ENCODE results near the gene SLC13A5.

The SLC13A5 gene

DNA sequence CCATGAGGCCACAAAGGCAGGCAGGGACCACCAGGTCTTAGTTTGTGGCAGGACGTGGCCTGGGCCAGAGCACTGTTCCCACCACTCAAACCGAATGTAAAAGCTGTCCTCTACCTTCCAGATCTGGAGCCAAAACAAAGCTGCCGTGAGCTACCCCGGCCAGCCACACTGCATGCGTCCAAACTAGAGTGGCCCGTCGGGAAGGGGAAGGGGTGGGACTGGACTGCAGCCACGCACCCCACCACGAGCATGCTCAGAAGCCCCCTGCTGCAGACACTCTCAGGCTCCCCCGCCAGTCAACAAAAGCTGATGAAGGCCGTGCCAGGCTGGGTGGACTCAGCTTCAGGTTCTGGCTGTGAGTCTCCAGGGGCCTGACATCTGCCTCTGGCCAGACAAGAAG is 15.2 kb downstream of the SLC13A5 start:
- no peak overlapping the region for H3K18ac ChIP-seq (ENCODE audit: low read length)
- no peak overlapping the region for H2BK12ac ChIP-seq (ENCODE audit: low read length)
- H2BK5ac ChIP-seq (ENCODE audit: low read depth, low read length, poor library complexity) = no peak overlapping the region
- H3K4ac ChIP-seq (ENCODE audit: low read depth, low read length) = no peak overlapping the region
- peaks cover 13 to 14% of the 10 kb centered on the region in 2 experiments for H3K4me1 ChIP-seq (ENCODE audit: control insufficient read depth in 1 of 2, insufficient read depth in 2 of 2, low read length in 2 of 2)
- H3K4me2 ChIP-seq (ENCODE audit: low read length) = no peak overlapping the region
- H3K9ac ChIP-seq (ENCODE audit: low read length) = no peak overlapping the region
- no peak overlapping the region for H2AFZ ChIP-seq (ENCODE audit: insufficient read depth, low read length, poor library complexity)
- H3K27me3 ChIP-seq (ENCODE audit: insufficient read depth, low read length) = no peaks in the 10 kb centered on the region
- WGBS (ENCODE audit: extremely low coverage, insufficient coverage, insufficient read length) = no CpG with 5 or more reads among the region's 11 CpGs
- H3K27ac ChIP-seq (ENCODE audit: low read depth, low read length) = no peak overlapping the region
- H2BK120ac ChIP-seq (ENCODE audit: insufficient read depth, low read length, poor library complexity) = no peak overlapping the region
- no peak overlapping the region for H3K14ac ChIP-seq (ENCODE audit: low read length)
- H3K36me3 ChIP-seq (ENCODE audit: control insufficient read depth in 1 of 2, insufficient read depth in 2 of 2, low read length in 2 of 2) = no peaks in the 10 kb centered on the region
- no peaks in the 10 kb centered on the region for H3K79me2 ChIP-seq (ENCODE audit: control insufficient read depth, insufficient read depth, low read length, poor library complexity)
- peaks cover 2% of the 10 kb centered on the region for H3K79me1 ChIP-seq (ENCODE audit: low read length)
- no peak for DNase-seq
- H3K4me3 ChIP-seq (ENCODE audit: low read depth, low read length) = no peak overlapping the region
- no peak overlapping the region for H2AK5ac ChIP-seq (ENCODE audit: low read length)
- no peak overlapping the region for H4K91ac ChIP-seq (ENCODE audit: low read depth, low read length)
- H4K12ac ChIP-seq (ENCODE audit: low read depth, low read length) = no peak overlapping the region
- no peak overlapping the region for H3K23ac ChIP-seq (ENCODE audit: low read length)
- H4K8ac ChIP-seq (ENCODE audit: low read depth, low read length) = no peak overlapping the region
- no peaks in the 10 kb centered on the region for H3K9me3 ChIP-seq (ENCODE audit: insufficient read depth, low read depth, low read length)

DNA sequence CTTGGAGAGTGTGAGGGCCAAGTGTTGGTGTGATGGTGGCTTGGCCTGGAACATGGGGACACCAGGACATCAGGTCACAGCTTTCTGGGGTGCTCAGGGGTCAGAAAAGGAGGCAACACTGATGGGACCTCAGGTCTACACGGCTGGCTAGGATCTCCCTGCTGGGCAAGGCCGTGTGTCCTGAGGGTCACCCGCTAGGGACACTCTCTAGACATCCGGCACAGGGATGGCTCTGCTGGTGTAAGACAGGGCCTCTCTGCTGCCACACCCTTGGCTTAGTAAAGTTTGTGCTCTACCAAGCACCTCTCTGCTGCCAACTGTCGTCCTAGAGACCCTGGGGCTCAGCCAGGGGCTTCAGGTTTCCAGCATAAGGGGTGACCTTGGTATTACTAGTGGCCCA is 16.3 kb downstream of the SLC13A5 start:
- H3K27me3 ChIP-seq (ENCODE audit: insufficient read depth, low read length) = no peaks in the 10 kb centered on the region
- WGBS (ENCODE audit: extremely low coverage, insufficient coverage, insufficient read length) = no CpG with 5 or more reads among the region's 5 CpGs

DNA sequence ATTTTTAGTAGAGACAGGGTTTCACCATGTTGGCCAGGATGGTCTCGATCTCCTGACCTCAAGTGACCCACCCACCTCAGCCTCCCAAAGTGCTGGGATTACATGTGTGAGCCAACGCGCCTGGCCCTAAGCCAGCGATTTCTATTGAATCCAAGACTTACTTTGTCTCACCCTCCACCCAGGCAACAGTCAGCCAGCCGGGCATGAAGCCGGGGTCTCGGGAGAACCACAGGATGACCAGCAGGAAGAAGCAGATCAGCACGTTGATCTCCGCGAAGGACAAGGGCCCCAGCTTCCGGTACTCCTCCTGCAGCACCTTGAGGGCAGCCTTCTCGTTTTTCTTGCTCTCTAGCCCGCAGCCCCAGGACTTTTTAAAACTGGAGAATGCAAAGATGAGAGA is 17.6 kb downstream of the SLC13A5 start:
- H3K4me3 ChIP-seq (ENCODE audit: low read depth, low read length) = no peak overlapping the region

More for the DNA sequence above, 16.3 kb downstream of the SLC13A5 start:
- no peak overlapping the region for H3K27ac ChIP-seq (ENCODE audit: low read depth, low read length)
- H4K91ac ChIP-seq (ENCODE audit: low read depth, low read length) = no peak overlapping the region
- no peak overlapping the region for H3K4ac ChIP-seq (ENCODE audit: low read depth, low read length)
- no peak overlapping the region for H2BK5ac ChIP-seq (ENCODE audit: low read depth, low read length, poor library complexity)
- H3K23ac ChIP-seq (ENCODE audit: low read length) = no peak overlapping the region
- peaks cover 11 to 12% of the 10 kb centered on the region in 2 experiments for H3K4me1 ChIP-seq (ENCODE audit: control insufficient read depth in 1 of 2, insufficient read depth in 2 of 2, low read length in 2 of 2)
- H3K4me2 ChIP-seq (ENCODE audit: low read length) = no peak overlapping the region
- H3K14ac ChIP-seq (ENCODE audit: low read length) = no peak overlapping the region
- H3K4me3 ChIP-seq (ENCODE audit: low read depth, low read length) = no peak overlapping the region
- no peak overlapping the region for H2BK120ac ChIP-seq (ENCODE audit: insufficient read depth, low read length, poor library complexity)
- H4K8ac ChIP-seq (ENCODE audit: low read depth, low read length) = no peak overlapping the region
- H3K9me3 ChIP-seq (ENCODE audit: insufficient read depth, low read depth, low read length) = no peaks in the 10 kb centered on the region
- no peak for DNase-seq
- no peak overlapping the region for H2AK5ac ChIP-seq (ENCODE audit: low read length)
- H2AFZ ChIP-seq (ENCODE audit: insufficient read depth, low read length, poor library complexity) = no peak overlapping the region
- no peak overlapping the region for H2BK12ac ChIP-seq (ENCODE audit: low read length)
- H3K79me2 ChIP-seq (ENCODE audit: control insufficient read depth, insufficient read depth, low read length, poor library complexity) = no peaks in the 10 kb centered on the region
- no peak overlapping the region for H4K12ac ChIP-seq (ENCODE audit: low read depth, low read length)
- H3K18ac ChIP-seq (ENCODE audit: low read length) = no peak overlapping the region
- H3K9ac ChIP-seq (ENCODE audit: low read length) = no peak overlapping the region
- H3K36me3 ChIP-seq (ENCODE audit: control insufficient read depth in 1 of 2, insufficient read depth in 2 of 2, low read length in 2 of 2) = no peaks in the 10 kb centered on the region
- peaks cover 2% of the 10 kb centered on the region for H3K79me1 ChIP-seq (ENCODE audit: low read length)

GRCh38 chr17:6695051-6695450 is 18.1 kb downstream of the SLC13A5 start:
- H3K27ac ChIP-seq (ENCODE audit: low read depth, low read length) = no peak overlapping the region
- no peaks in the 10 kb centered on the region for H3K27me3 ChIP-seq (ENCODE audit: insufficient read depth, low read length)
- H4K12ac ChIP-seq (ENCODE audit: low read depth, low read length) = no peak overlapping the region
- no peak overlapping the region for H2AFZ ChIP-seq (ENCODE audit: insufficient read depth, low read length, poor library complexity)
- H4K8ac ChIP-seq (ENCODE audit: low read depth, low read length) = no peak overlapping the region
- no peak overlapping the region for H3K4ac ChIP-seq (ENCODE audit: low read depth, low read length)
- no peaks in the 10 kb centered on the region for H3K4me1 ChIP-seq (ENCODE audit: control insufficient read depth in 1 of 2, insufficient read depth in 2 of 2, low read length in 2 of 2)
- no peaks in the 10 kb centered on the region for H3K9me3 ChIP-seq (ENCODE audit: insufficient read depth, low read depth, low read length)
- no peak overlapping the region for H3K14ac ChIP-seq (ENCODE audit: low read length)
- H3K4me2 ChIP-seq (ENCODE audit: low read length) = no peak overlapping the region
- no peak overlapping the region for H2BK5ac ChIP-seq (ENCODE audit: low read depth, low read length, poor library complexity)
- no peak overlapping the region for H2AK5ac ChIP-seq (ENCODE audit: low read length)
- H3K4me3 ChIP-seq (ENCODE audit: low read depth, low read length) = no peak overlapping the region
- H3K36me3 ChIP-seq (ENCODE audit: control insufficient read depth in 1 of 2, insufficient read depth in 2 of 2, low read length in 2 of 2) = no peaks in the 10 kb centered on the region
- DNase-seq = no peak
- H3K79me2 ChIP-seq (ENCODE audit: control insufficient read depth, insufficient read depth, low read length, poor library complexity) = no peaks in the 10 kb centered on the region
- no peak overlapping the region for H4K91ac ChIP-seq (ENCODE audit: low read depth, low read length)
- H3K9ac ChIP-seq (ENCODE audit: low read length) = no peak overlapping the region
- no peak overlapping the region for H3K18ac ChIP-seq (ENCODE audit: low read length)
- no CpG with 5 or more reads among the region's 2 CpGs for WGBS (ENCODE audit: extremely low coverage, insufficient coverage, insufficient read length)
- H2BK120ac ChIP-seq (ENCODE audit: insufficient read depth, low read length, poor library complexity) = no peak overlapping the region
- no peak overlapping the region for H3K23ac ChIP-seq (ENCODE audit: low read length)
- H3K79me1 ChIP-seq (ENCODE audit: low read length) = no peaks in the 10 kb centered on the region
- H2BK12ac ChIP-seq (ENCODE audit: low read length) = no peak overlapping the region

More for the DNA sequence above, 17.6 kb downstream of the SLC13A5 start:
- Histone ChIP-seq H3K4me2 (ENCODE audit: low read length) (no peak overlapping the region), H3K36me3 (ENCODE audit: control insufficient read depth in 1 of 2, insufficient read depth in 2 of 2, low read length in 2 of 2) (no peaks in the 10 kb centered on the region), H3K4me1 (ENCODE audit: control insufficient read depth in 1 of 2, insufficient read depth in 2 of 2, low read length in 2 of 2) (peaks cover 3 to 4% of the 10 kb centered on the region in 2 experiments), H3K18ac (ENCODE audit: low read length) (no peak overlapping the region), H4K12ac (ENCODE audit: low read depth, low read length) (no peak overlapping the region), H3K14ac (ENCODE audit: low read length) (no peak overlapping the region), H4K8ac (ENCODE audit: low read depth, low read length) (no peak overlapping the region), H3K23ac (ENCODE audit: low read length) (no peak overlapping the region), H3K79me2 (ENCODE audit: control insufficient read depth, insufficient read depth, low read length, poor library complexity) (no peaks in the 10 kb centered on the region), H2BK5ac (ENCODE audit: low read depth, low read length, poor library complexity) (no peak overlapping the region), H3K27ac (ENCODE audit: low read depth, low read length) (no peak overlapping the region), H2AK5ac (ENCODE audit: low read length) (no peak overlapping the region), H3K9ac (ENCODE audit: low read length) (no peak overlapping the region), H2BK120ac (ENCODE audit: insufficient read depth, low read length, poor library complexity) (no peak overlapping the region), H3K9me3 (ENCODE audit: insufficient read depth, low read depth, low read length) (no peaks in the 10 kb centered on the region), H2BK12ac (ENCODE audit: low read length) (no peak overlapping the region), H3K4ac (ENCODE audit: low read depth, low read length) (no peak overlapping the region), H3K27me3 (ENCODE audit: insufficient read depth, low read length) (no peaks in the 10 kb centered on the region), H3K79me1 (ENCODE audit: low read length) (peaks cover 2% of the 10 kb centered on the region), H4K91ac (ENCODE audit: low read depth, low read length) (no peak overlapping the region), H2AFZ (ENCODE audit: insufficient read depth, low read length, poor library complexity) (no peak overlapping the region)
- WGBS (ENCODE audit: extremely low coverage, insufficient coverage, insufficient read length) = no CpG with 5 or more reads among the region's 13 CpGs
- no peak for DNase-seq

All from trophoblast cell (in vitro differentiated cells and primary cell).